Natural killer cell (primary cell): ENCODE data around the gene LRRC26. TPM values are rescaled to one million over a fixed set of nuclear protein-coding genes. Genes with fewer than 3 reads are reported as not detected.

Source experiments
- ATAC-seq, 3 donors: fragments of 150-1000 bp in 2 of 3; fragments of 200-7000 bp in 1 of 3; cut with Tn5 transposase; 1 replicate in 1 of 3; 2 replicates in 2 of 3; pipeline ENCODE4 v1.10.0; 2021; ENCODE audit warnings: mild to moderate bottlenecking in 2 of 3, moderate library complexity in 2 of 3
- DNase-seq, 2 donors: peaks; one replicate each; pipeline versions ENCODE4 v3.0.0 to v3.0.0-alpha.2; 2013 to 2021; ENCODE audit warnings: mixed read lengths in 1 of 2
- H3K27ac ChIP-seq: one replicate; pipeline ENCODE4 v1.5.1; 2013; ENCODE audit warnings: mild to moderate bottlenecking, low read length
- H3K27me3 ChIP-seq: one replicate; pipeline ENCODE4 v1.6.1; 2013; ENCODE audit warnings: low read length; ENCODE audit not compliant: control insufficient read depth, insufficient read depth
- H3K36me3 ChIP-seq: one replicate; pipeline ENCODE4 v1.6.1; 2013; ENCODE audit warnings: low read length; ENCODE audit not compliant: control insufficient read depth, insufficient read depth
- H3K4me1 ChIP-seq: one replicate; pipeline ENCODE4 v1.6.1; 2013; ENCODE audit warnings: low read length; ENCODE audit not compliant: control insufficient read depth, insufficient read depth
- H3K4me3 ChIP-seq: one replicate; pipeline ENCODE4 v1.5.1; 2013; ENCODE audit warnings: low read length
- H3K9me3 ChIP-seq: one replicate; pipeline ENCODE4 v1.6.1; 2013; ENCODE audit warnings: low read length; ENCODE audit not compliant: control insufficient read depth, insufficient read depth
- H3K27ac Mint-ChIP-seq, 2 donors: one replicate each; pipeline ENCODE4 v1.8.0; 2022; ENCODE audit warnings: mild to moderate bottlenecking in 2 of 2, mixed read lengths in 2 of 2, moderate library complexity in 1 of 2
- H3K27me3 Mint-ChIP-seq, 2 donors: one replicate each; pipeline ENCODE4 v1.8.0; 2022; ENCODE audit warnings: low read depth in 2 of 2, mixed read lengths in 2 of 2
- H3K36me3 Mint-ChIP-seq: one replicate; pipeline ENCODE4 v1.8.0; 2022; ENCODE audit warnings: mixed read lengths
- H3K4me1 Mint-ChIP-seq, 2 donors: one replicate each; pipeline ENCODE4 v1.8.0; 2022; ENCODE audit warnings: mixed read lengths in 2 of 2
- H3K4me3 Mint-ChIP-seq: one replicate; pipeline ENCODE4 v1.8.0; 2022; ENCODE audit warnings: mild to moderate bottlenecking, moderate library complexity, mixed read lengths
- H3K9me3 Mint-ChIP-seq, 2 donors: one replicate each; pipeline ENCODE4 v1.8.0; 2022; ENCODE audit warnings: mixed read lengths in 2 of 2
- CTCF ChIP-seq: fragments of 200-600 bp; IDR thresholded peaks from one replicate; pipeline ENCODE4 v1.8.0; 2022; ENCODE audit warnings: antibody characterized with exemption
- WGBS: methylation state at CpG from one replicate; pipeline ENCODE4 v1.1.7; 2013; ENCODE audit warnings: missing lambda C conversion rate; ENCODE audit not compliant: insufficient coverage; 5-methylcytosine and 5-hydroxymethylcytosine counted together
- intact Hi-C: fragments of 100-400 bp; cut with micrococcal nuclease; formaldehyde crosslinking; loops from one replicate; pipeline ENCODE4 v1.14.2; 2022
- total RNA-seq, 4 donors: library from RNA; stranded (reverse); fragments of 120-200 nt in 1 of 4; gene quantifications; one replicate each; pipeline versions ENCODE4 v1.2.3 to v1.2.4, GENCODE V29; 2013 to 2022

The LRRC26 gene
- total RNA-seq, 3 donors from 2014 or later (not counting 1 experiment from before 2014, with no cell fraction given): not detected

GRCh38 chr9:137200311-137201204, 30.7 kb upstream of the LRRC26 start, which contains the start of gene TPRN:
TPRN (minus strand) TSS chr9:137200741; CDS start chr9:137200711, 30 bp downstream.
- Mint-ChIP-seq H3K36me3 (no peaks in the 10 kb centered on the region), H3K4me1 (peaks cover 16 to 32% of the 10 kb centered on the region in 2 donors), H3K27me3 (no peaks in the 10 kb centered on the region), H3K4me3 (peak within 1 kb of the TSS; percentile 90), H3K9me3 (no peaks in the 10 kb centered on the region), H3K27ac (peak within 1 kb of the TSS; percentile 83 to 86)
- no peaks in the 10 kb centered on the region for H3K9me3 ChIP-seq
- no peak for TF ChIP-seq CTCF
- peaks cover 39% of the 10 kb centered on the region for H3K4me1 ChIP-seq
- H3K27ac ChIP-seq: peak within 1 kb of the TSS; percentile 82
- intact Hi-C loops: loop anchor here (1.0 to 5.0 kb wide), 2 partner anchors 11 to 42 kb away; partner anchors contain the start of gene TUBB4B
- peak within 1 kb of the TSS; percentile 75 for H3K4me3 ChIP-seq
- under 1% methylated on average over 118 of the region's 118 CpGs for WGBS
- H3K36me3 ChIP-seq: no peaks in the 10 kb centered on the region
- ATAC-seq (peak; percentile 92 to 99 (median 94)), DNase-seq (peak; percentile 98)
- no peaks in the 10 kb centered on the region for H3K27me3 ChIP-seq

GRCh38 chr9:137199411-137200121, 29.7 kb upstream of the LRRC26 start:
- Mint-ChIP-seq H3K27ac (peak overlapping the region in 1 of 2 donors; percentile 29), H3K9me3 (no peaks in the 10 kb centered on the region)

GRCh38 chr9:137198902-137199283, 29.0 kb upstream of the LRRC26 start:
- no peak for ATAC-seq
- H3K36me3 Mint-ChIP-seq: no peaks in the 10 kb centered on the region
- no peaks in the 10 kb centered on the region for H3K27me3 Mint-ChIP-seq
- H3K4me1 ChIP-seq: peaks cover 25% of the 10 kb centered on the region
- no peaks in the 10 kb centered on the region for H3K27me3 ChIP-seq
- no peak for DNase-seq
- H3K4me3 ChIP-seq: no peak overlapping the region
- H3K36me3 ChIP-seq: no peaks in the 10 kb centered on the region
- H3K27ac Mint-ChIP-seq: no peak overlapping the region
- H3K27ac ChIP-seq: no peak overlapping the region
- H3K9me3 ChIP-seq: no peaks in the 10 kb centered on the region
- WGBS: 94% methylated on average over 11 of the region's 11 CpGs
- H3K4me3 Mint-ChIP-seq: no peak overlapping the region
- no peaks in the 10 kb centered on the region for H3K9me3 Mint-ChIP-seq
- TF ChIP-seq CTCF: no peak
- peaks cover 5 to 24% of the 10 kb centered on the region in 2 donors for H3K4me1 Mint-ChIP-seq
- intact Hi-C loops: no loop called here

More at GRCh38 chr9:137199411-137200121, 29.7 kb upstream of the LRRC26 start:
- Histone ChIP-seq H3K27ac (no peak overlapping the region), H3K27me3 (no peaks in the 10 kb centered on the region), H3K4me1 (peaks cover 32% of the 10 kb centered on the region), H3K4me3 (no peak overlapping the region), H3K9me3 (no peaks in the 10 kb centered on the region), H3K36me3 (no peaks in the 10 kb centered on the region)
- peak overlapping the region; percentile 90 for H3K4me3 Mint-ChIP-seq
- ATAC-seq: no peak
- TF ChIP-seq CTCF: no peak
- DNase-seq: no peak
- H3K36me3 Mint-ChIP-seq: no peaks in the 10 kb centered on the region
- 34% methylated on average over 51 of the region's 51 CpGs for WGBS
- H3K27me3 Mint-ChIP-seq: no peaks in the 10 kb centered on the region
- intact Hi-C loops: loop anchor here (1.0 to 5.0 kb wide), 2 partner anchors 10 to 43 kb away; partner anchors contain the start of gene TUBB4B
- peaks cover 9 to 30% of the 10 kb centered on the region in 2 donors for H3K4me1 Mint-ChIP-seq
